ENCODE results near the gene ACSS3.
"Not testable (repeated sequence)": the region's sequence is repeated elsewhere in the genome, so short reads cannot be mapped to it uniquely, and the experiment has no call there.

ACSS3 gene

DNA sequence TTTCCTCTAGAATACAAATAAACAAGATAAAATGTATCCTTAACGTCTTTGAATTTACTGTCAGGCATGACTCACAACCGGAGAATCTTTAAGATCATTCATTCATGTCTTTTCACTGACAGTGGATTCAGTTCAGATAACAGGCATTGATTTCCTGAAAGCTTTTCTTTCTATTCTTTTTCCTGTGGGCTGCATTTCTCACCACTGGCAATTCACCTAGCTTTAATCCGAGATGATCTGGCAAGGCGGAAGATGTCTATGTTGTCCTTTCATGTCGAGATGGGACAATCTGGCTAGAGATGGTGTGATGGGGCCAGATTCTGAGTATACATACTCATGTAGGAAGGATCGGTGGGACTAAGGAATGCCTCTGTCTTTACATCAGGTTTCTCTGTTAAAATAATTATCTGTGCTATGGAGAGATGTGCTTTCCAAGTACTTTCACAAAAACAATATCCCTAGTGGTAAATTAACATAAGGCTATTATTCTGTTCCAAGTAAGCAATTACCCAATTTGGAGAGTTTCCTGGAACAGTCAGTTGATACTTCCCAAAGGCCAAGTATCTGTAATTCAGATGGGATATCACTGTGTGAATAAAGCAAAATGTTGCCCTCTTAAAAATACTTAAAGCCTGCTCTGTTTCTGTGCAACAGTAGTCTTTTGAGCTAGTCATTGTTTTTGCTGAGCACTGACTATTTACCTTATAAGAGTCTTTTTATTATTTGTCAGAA, 17.8 kb downstream of the ACSS3 start:
- DNase-seq, result no peak

DNA sequence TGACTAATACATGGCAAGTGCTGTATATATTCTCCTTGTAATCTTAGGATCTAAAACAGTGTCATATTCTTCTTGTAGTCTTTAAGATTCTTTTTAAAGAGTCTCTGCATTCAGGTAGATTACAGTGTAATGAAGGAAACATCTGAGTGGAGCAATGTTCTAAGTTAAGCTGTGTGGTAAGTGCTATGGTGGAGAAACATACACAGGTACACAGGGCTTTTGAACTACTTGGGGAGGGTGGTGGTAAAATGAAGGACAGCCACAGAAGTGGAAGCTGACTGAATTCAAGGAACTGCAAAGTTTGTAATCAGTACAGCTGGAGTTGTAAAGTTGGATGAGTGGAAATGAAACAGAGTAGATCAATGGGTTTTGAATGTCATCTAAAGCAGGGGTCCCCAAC, 27.8 kb downstream of the ACSS3 start:
- no peak for DNase-seq

DNA sequence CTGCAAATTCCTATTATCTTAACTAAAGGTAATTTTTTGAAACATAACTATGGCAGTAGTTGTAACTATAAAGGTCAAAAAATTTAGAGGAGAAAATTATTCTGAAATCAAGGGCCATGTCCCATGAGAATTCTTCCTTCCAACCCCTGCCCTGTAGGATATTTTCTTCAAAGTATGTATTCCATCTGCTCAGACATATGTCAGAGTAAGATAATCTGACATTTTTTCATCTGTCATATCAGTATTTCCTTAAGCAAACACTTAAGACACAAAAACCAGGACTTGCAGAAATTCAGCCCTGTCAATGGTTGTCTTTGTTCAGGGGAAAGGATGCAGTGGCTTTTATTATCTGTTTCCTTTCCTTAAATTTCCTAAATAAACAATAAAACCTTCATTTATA, 36.3 kb downstream of the ACSS3 start:
- no peak for DNase-seq

DNA sequence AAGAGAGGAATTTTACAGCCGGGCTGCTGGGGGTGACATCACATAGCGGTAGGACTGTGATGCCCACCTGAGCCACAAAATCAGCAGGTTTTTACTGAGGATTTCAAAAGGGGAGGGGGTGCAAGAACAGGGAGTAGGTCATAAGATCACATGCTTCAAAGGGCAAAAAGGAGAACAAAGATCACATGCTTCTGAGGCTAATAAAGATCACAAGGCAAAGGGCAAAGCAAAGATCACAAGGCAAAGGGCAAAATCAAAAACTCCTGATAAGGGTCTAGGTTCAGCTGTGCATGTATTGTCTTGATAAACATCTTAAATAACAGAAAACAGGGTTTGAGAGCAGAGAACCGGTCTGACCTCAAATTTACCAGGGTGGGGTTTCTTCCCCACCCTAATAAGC, 41.2 kb downstream of the ACSS3 start:
- not testable (repeated sequence) for DNase-seq

DNA sequence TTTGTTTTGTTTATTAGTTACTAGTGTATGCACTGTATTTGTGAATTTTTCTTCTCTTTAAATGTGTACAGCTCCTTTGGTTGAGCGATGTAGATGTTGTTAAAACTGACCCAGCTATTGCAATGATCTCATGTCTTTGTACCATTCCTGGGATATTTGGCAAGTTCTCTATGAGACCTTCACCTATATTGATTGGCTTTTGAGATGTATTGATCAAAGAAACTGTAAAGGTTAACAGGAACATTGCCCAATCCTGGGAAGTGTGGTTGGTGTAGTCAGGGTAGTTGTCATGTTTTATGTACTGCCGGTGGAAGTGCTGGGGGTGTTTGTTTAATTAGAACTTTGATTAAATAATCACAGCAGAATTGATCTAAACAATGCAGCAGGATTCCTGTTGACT, 43.1 kb downstream of the ACSS3 start:
- no peak for DNase-seq

DNA sequence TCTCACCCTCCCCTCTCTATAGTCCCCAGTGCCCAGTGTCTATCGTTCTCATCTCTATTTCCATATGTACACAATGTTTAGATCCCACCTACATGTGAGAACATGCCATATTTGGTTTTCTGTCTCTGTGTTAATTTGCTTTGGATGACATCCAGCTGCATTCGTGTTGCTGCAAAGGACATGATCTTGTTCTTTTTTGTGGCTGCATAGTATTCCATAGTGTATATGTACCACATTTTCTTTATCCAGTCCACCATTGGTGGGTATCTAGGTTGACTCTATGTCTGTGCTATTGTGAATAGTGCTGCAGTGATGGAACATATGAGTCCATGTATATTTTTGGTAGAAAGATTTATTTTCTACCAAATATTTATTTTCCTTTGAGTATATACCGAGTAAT, 45.7 kb downstream of the ACSS3 start:
- no peak for DNase-seq

DNA sequence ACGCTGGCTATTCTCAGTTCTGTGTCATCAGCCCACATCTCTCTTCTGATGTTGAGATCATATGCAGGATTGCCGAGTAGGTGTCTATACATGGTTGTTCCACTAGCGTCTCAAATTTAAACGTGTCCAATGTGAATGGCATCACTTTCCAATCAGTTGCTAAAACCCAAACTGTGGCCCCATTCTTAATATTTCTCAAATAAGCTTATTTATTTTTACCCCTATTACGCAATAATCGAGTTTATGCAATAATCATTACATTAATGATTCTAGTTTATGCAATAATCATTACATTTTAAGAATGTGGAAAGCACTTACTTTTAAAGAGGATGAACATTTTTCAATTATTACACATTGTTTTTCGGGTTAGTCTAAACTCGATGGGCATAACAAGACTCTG, 47.8 kb downstream of the ACSS3 start:
- DNase-seq, result no peak

DNA sequence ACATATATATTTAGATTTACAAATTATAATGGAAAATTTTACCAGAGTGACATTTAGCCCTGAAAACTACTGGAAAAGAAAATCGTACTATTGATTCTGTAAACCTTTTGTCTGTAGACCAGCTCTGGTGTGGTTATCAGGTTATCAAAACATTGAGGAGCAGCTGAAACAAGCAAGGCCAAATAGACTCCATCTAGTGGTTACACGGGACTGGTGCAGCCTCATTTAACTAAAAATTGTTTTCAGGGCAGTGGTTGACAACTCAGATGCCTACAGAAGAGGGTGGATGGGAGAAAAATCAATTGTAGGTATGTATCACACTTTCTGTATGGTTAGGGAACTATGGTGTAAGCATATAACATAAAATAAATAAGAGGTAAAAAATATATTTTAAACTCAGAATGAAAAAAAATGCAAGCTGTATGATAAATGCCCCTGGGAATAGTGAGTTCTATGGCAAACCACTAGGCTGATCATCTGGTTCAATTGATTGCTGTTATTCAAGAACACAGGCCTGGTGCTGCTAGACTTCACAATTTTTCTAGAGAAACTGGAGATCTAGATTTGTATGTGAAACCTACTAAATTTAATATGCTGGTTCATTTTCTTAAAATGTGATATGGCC, 51.2 kb downstream of the ACSS3 start:
- DNase-seq, result no peak

DNA sequence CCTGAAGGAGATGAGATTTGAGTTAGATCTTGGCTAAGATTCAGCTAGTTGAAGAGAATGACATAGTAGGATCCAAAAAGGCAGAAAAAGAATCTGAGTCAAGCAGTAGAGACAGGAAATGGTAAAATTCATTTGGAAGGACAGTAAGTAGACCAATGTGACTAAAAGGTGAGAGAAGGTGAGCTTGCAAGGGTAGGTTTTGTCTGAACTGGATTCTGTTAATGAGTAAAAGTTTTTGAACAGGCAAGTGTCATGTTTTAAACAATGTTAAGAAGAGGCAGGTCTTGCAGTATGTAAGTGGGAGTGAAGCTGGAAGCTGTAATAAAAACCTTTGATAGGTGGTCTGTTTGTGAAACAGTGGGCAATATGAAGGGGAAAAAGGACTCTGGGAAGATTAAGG, 58.6 kb downstream of the ACSS3 start:
- DNase-seq, result no peak

DNA sequence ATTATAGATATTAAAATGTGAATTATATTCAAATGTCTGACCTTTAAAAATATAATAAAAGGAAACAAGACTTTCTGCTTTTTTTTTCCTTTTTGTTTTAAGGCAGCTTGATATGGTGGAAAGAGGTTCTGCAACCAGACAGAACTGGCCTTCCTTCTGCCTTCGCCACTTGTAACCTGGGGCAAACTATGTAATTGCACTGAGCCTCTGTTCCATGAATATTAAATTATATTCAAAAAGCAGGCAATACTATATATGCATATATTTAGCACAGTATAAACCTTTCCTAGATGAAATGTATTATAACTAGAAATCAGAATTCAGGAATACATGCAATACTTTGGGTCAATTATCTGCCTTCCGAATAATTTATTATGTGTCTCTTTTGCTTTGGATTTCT, 59.9 kb downstream of the ACSS3 start:
- no peak for DNase-seq

DNA sequence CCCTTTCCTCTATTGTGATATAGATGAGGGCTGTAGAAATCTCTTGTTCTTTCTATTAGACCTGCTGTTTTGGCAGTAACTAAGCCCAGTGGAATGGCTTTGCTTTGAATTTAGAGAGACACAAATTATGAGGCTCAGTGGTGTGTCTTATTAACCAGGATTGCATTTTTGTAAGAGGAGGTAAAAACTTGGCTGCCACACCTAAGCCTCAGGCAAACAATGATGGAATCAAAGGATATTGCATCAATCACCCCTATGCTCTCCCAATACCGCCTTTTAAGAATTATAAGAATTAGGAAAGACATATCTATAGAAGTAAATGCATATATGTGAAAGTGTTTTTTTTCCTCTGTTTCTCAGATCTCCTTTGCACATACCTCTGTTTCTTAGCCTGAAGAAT, 63.3 kb downstream of the ACSS3 start:
- DNase-seq, result no peak

DNA sequence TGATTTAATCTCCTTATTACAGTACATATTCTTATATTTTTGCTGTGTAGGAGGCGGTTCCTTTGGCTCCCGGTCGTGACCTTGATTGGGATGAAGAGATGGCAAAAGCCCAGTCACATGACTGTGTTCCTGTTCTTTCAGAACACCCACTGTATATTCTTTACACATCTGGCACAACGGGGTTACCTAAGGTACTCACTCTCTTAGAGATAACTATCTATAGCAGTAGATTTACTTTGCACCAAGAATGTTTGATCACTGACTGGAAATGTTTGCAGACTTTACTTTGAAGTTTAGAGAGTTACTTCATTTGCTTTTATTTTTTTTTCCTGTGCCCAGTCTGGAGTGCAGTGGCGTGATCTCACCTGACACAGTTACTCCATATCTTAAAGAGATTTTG, 65.2 kb downstream of the ACSS3 start:
- no peak for DNase-seq

DNA sequence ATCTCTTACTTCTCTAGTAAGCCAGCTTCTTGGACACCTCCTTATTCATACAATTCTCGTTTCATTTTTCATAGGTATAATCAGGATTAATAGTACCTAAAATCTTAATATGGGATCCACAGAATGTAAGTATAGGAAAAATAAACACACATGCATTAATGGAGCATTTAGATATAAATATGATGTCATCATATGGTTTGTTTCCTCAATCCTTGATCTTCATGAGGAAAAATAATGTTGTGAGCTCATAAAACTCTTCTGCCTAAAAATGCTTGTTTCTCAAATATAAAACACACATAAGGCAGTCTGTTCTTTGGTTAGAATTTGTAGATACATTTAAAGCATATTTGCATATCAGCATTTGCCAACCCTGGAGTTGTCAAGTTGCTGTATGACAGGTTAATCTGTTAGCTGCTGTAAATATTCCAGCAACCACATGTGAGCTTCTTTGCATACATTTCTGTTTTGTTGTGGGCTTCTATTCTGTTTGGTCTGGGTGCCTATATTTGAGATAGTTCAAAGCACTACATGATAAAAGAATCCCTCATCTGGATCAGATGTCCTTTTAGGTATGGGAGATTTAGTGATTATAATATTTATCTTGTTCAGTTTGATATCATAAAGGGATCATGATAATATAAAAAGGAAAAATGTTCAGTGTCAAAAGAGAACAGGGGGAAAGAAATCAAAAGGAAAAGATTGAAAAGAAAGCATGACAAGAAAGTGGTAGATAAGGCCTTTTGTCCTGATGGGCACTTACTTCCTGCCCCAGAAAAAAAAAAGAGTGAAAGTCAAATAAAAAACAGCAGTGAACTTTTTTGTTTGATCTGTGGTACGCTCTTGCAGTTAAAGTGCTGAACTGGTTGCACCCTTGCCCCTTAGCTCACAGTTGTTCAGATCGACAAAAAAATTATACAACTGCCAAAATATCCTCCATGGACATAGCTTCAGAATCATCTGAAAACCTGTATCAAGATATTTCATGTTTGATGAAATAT, 68.6 kb downstream of the ACSS3 start:
- no peak for DNase-seq

DNA sequence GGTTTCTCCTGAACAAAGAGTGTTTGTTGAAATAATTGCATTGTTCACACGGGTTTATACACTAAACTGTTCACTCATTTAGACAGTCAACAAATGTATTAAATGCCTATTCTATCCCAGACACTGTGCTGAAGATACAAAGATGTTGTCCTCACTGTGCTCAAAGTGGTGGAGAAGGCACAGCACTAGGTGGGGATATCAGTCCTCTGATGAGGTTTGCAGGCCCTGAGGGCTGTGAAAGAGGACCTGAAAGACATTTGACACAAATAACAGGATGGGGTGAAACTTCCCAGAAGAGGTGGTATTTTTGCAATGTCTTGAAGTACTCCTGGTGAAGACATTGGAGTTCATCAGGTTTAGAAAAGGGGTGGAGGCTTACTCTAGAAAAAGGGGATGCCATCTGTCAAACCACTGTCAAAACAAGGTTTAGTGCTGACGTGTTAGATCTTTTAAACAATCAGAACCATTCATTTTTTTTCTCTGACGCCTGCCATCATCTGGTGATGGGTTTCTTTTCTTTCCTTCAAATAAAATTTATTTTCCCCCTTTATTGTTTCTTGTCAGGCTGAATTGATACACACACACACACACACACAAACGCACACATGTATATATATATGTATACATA, 69.5 kb downstream of the ACSS3 start:
- DNase-seq, result no peak

DNA sequence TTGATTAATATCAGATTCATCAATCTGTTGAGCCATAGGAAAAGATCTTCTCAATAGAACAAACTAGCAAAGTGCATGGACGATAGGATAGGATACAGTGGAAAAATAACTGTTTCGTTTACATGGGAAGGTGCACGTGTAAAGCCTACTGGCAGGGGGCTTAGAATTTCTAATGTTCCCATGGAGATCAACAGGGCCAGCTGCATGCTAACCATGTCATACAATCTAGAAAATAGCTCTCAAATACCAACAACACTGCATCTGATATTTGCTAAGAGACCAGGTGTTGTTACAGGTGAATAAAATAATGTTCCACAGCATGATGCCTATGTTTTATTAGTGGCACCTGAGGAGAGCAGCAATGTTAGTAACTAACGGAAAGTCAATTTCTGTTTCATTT, 72.5 kb downstream of the ACSS3 start:
- DNase-seq, result no peak

DNA sequence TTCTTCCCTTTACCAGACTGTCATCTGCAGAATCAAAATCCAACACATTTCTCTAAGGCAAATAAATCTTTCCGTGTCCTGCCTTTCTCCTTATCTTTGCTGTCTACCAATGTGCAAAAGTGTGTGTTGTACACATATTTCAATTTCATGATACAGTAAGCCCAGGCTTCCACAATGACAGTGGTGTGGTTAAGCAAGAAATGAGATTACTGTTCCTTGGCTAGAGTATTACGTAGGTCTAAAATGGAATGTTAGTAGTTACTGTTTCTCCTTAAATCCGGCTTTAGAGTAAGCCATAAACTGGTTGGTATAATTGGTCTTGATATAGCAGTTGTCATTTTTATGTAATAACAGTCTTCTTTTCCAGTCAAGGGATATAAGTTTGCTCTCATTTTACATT, 82.0 kb downstream of the ACSS3 start:
- no peak for DNase-seq

DNA sequence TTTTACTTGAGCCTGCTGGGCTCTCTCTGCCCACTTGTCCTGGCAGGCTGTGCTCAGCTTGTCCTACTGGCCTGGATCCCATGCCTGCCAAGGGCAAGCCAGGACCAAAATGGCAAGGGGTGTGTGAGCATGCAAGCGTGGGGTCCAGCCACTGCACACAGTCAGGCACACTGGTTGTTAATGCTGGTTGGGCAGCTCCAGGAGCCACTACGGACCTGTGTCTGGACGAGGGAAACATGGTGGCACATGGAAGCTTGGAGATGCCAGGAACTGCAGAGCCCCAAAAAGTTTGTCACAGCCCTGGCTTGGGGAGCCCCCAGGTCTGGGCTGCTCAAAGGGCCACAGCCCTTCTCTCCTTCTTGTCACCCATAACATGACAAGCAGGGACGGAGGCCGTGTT, 83.8 kb downstream of the ACSS3 start:
- DNase-seq, result no peak

DNA sequence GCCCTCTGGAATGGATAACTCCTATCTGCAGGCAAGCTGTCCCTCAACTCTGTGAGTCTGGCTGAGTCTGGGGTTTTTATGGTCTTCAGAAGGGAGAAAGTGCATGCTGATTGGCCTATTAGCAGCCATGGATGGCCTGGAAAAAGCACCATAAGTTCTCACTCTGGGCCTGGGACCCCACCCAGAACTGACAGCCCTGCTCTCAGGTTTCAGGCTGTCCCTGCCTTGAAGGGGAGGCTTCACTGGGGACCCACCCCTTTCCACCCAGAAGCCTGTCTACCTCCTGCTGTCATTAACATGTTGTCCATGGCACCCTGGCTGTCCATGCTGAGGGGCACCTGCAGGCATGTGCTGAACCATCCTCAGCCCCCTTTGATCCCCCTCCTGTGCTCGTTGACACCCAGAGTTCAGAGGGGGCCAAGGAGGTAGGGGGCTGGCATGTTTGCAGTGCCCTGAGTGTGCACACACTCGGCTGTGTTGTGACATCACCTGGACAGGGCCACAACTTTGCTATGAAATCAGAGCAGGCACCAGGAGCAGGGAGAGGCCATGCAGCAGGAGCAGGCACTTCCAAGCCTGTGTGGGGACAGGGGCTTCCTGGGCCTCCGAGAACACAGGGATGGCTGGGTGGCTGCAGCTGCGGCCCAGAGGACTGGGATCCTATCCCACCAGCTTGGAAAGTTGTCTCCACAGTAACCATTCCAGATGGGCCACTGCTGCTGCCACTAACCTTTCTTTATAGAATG, 84.7 kb downstream of the ACSS3 start:
- no peak for DNase-seq

DNA sequence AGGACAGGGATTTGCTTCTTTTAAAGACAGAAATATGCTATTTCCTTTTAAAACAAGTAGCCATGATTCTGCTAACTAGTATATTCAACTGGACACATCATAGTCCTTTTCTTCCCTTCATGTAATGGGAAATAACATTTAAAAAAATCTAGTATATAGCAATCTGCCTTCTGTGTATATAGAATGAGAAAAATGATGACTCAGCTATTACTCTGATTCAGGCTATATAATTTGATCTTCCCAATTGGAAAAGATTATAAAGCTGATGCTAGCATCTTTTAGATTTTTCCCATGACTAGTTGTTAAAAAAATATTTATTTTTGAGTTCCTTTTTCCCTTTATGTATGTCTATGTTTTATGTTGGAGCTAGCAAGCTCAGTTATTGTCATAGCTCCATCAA, 86.9 kb downstream of the ACSS3 start:
- no peak for DNase-seq

DNA sequence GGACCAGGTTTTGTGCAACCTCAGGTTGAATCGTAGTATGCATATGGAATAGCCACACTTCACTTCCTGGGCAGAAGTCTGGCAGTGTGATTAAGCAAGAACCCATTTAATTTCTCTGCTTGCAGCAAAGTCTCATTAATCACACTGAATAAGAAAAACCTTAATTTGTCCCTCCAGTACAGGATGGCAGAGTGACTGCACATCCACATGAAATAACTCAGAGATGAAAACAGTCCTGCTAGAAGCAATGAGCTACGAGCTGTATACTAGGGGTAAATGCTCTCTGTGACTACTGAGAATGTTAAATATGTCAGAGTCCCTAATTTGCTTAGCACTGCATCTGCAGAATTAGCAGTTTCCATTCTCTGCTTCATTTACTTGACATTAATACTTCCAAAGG, 88.9 kb downstream of the ACSS3 start:
- no peak for DNase-seq

DNA sequence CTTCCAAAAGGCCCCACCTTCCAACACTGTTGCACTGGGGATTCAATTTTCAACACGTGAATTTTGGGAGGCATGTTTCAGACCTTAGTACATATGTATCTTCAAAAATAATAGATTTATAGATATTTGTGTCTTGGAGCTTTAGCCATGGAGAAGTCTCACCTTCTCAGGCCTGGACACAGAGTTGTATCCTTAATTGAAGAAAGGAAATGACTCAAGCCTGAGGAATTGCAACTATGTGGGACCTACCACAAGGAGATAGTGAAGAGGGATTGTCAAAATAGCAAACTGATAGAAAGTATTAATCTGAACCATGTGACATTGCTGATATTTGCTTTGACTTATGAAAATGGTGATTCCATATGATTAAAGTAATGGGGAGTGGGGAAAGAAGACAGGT, 89.8 kb downstream of the ACSS3 start:
- DNase-seq, result no peak

DNA sequence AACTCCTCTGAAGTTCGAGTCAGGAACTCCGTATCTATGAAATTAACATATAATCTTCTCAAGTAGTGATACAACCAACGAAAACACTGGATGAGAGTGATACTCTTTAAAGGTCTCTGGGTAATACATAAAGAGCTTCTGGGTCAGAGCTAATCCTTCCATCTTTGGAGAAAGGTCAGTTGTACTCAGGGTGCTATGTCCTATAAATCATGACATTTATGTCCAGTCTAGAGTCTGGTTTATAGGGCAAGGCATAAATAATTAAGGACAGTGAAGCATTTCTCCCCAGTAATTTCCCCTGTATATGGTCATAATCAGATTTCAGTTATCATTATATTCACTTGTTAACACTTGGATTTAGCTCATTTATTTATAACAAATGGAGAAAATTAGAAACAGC, 90.6 kb downstream of the ACSS3 start:
- DNase-seq, result no peak

DNA sequence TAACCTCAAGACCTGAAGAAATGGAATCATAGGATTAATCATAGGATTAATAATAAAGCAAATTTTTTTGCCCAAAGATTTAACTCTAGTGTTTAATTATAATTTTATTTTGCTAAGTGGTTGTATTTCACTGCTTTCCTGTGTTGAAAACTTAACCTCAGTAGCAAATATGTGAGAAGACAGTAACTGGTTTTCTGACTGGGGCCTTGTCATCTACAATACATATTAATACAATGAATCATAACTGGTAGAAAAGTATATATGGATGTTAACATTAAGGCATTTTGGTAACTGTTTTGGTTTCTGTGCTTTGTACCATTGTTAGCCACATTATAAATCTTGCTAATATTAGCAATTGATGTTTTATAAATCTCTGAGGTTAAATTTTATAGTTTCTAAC, 92.2 kb downstream of the ACSS3 start:
- no peak for DNase-seq
